ENCODE data around the gene RNF121. TPM values are rescaled to one million over a fixed set of nuclear protein-coding genes. Genes with fewer than 3 reads are reported as not detected.

RNF121 gene
- total and polyA plus RNA-seq, 2 donors (not counting 1 experiment from before 2014, with no cell fraction given), result 31.7 to 56.0 TPM

DNA sequence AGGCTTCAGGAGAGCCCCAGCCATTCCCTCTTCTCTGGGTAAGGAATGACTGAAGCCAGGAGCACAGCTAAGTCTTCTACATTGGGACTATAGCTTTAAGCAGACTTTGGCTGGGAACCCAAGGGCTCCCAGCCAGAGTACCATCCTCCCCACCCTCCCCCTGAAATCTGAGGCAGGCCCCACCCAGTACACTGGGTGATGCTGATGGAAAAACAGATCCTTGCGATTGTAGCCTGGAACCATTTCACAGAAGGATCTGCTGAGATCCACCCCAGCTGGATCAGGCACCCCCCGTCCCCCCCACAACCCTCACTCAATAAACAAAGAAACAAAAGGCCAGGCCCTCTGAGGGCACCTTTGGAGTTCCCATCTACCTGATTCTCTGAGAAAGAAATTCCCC, 109.6 kb downstream of the RNF121 start:
- POLR2A ChIA-PET, result no interaction called here
- H2AFZ ChIP-seq (ENCODE audit: insufficient read depth, low read depth, low read length, poor library complexity, severe bottlenecking), result no peak overlapping the region
- no peaks in the 10 kb centered on the region for H3K27me3 Mint-ChIP-seq
- H3K9me3 Mint-ChIP-seq (ENCODE audit: insufficient read depth), result no peaks in the 10 kb centered on the region
- peak overlapping the region; percentile 90 for H3K4me2 ChIP-seq (replicated peaks; ENCODE audit: low read depth, low read length, poor library complexity, severe bottlenecking)
- H4K20me1 ChIP-seq (ENCODE audit: control insufficient read depth, insufficient read depth, low read length, poor library complexity, severe bottlenecking), result peaks cover 24% of the 10 kb centered on the region
- H3K4me1 ChIP-seq (ENCODE audit: control insufficient read depth in 2 of 2, insufficient read depth in 2 of 2, low read length in 2 of 2), result peaks cover 45 to 54% of the 10 kb centered on the region in 2 donors
- CTCF ChIA-PET, result interaction anchor here (0.7 to 8.5 kb wide), 7 partner anchors 10 to 107 kb away, joined by 3 to 117 read pairs (median 5); no protein-coding TSS in a partner anchor
- intact Hi-C loops (cut with micrococcal nuclease), result no loop called here
- H3K27me3 ChIP-seq (replicated peaks in 1 of 4; ENCODE audit: control extremely low read depth in 1 of 4, control insufficient read depth in 3 of 4, insufficient read depth in 4 of 4, low read length in 3 of 4), result no peaks in the 10 kb centered on the region
- H3K27ac Mint-ChIP-seq, result no peak overlapping the region
- WGBS (ENCODE audit: insufficient coverage), result 50% methylated on average over 2 of the region's 2 CpGs
- DNase-seq, result no peak
- H3K9me3 ChIP-seq (ENCODE audit: control extremely low read depth in 1 of 3, control insufficient read depth in 2 of 3, insufficient read depth in 1 of 3, low read length in 2 of 3), result no peaks in the 10 kb centered on the region
- H3K4me3 Mint-ChIP-seq, result no peak overlapping the region
- no peak for TF ChIP-seq EZH2 (IDR thresholded peaks at IDR 0.05; ENCODE audit: borderline replicate concordance, insufficient read depth, low read depth, low read length, poor library complexity, severe bottlenecking)
- TF ChIP-seq, protein P1, sequence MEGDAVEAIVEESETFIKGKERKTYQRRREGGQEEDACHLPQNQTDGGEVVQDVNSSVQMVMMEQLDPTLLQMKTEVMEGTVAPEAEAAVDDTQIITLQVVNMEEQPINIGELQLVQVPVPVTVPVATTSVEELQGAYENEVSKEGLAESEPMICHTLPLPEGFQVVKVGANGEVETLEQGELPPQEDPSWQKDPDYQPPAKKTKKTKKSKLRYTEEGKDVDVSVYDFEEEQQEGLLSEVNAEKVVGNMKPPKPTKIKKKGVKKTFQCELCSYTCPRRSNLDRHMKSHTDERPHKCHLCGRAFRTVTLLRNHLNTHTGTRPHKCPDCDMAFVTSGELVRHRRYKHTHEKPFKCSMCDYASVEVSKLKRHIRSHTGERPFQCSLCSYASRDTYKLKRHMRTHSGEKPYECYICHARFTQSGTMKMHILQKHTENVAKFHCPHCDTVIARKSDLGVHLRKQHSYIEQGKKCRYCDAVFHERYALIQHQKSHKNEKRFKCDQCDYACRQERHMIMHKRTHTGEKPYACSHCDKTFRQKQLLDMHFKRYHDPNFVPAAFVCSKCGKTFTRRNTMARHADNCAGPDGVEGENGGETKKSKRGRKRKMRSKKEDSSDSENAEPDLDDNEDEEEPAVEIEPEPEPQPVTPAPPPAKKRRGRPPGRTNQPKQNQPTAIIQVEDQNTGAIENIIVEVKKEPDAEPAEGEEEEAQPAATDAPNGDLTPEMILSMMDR (IDR thresholded peaks at IDR 0.05), result no peak
- no peak for ATAC-seq (ENCODE audit: low read depth)
- peaks cover 36% of the 10 kb centered on the region for H3K4me1 Mint-ChIP-seq
- peak overlapping the region in 3 of 5 experiments; percentile 83 to 86 (median 83) for H3K4me3 ChIP-seq (ENCODE audit: control extremely low read depth in 1 of 5, extremely low read depth in 1 of 5, insufficient read depth in 1 of 5, low read depth in 2 of 5, low read length in 4 of 5)
- peaks cover 100% of the 10 kb centered on the region for H3K79me2 ChIP-seq (ENCODE audit: control insufficient read depth, insufficient read depth, low read length)
- H3K9ac ChIP-seq (ENCODE audit: low read length), result peak overlapping the region; percentile 94
- H3K36me3 ChIP-seq (replicated peaks in 1 of 2; ENCODE audit: control extremely low read depth in 1 of 2, control insufficient read depth in 1 of 2, extremely low read depth in 1 of 2, insufficient read depth in 2 of 2, low read length in 1 of 2), result peaks cover 3 to 29% of the 10 kb centered on the region in 2 experiments
- peak overlapping the region; percentile 11 to 92 for H3K27ac ChIP-seq (ENCODE audit: low read length in 2 of 2)

DNA sequence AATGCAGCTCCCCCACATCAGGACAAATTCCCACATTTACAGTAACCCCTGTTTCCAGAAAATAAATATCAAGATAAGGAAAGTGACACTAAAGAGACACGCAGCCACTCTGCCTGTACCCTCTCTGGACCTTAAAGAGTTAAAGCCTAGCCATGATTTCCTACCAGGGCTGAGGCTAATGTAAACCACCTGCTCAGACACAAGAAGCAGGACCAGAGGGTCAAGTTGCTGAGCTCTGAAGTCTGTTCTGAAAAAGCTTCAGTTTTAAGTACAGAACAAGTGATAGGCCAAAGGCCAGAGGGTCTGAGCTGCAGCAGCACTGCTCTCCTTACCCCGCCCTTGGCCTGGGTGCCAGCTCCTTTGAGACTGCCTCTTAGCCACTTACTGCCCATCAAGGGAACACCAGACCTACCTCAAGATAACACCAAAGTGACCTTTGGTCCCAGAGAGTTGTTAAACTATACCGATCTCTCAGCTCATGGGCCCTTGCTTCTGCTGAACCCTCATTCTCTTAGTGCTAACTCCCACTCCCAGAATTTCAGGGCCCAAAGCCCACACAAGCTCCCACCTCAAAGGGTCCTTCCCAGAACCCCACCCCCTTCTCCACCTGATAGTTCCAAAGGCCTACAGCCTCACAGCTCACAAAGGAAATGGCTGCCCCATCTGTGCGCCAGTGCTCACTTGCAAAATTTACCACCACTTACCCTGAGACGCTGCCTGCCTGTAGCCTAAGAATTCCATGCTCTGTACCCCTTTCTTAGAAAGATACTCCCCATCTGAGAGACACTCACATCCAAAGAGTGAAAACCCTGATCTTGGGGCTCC, 110.4 kb downstream of the RNF121 start:
- Mint-ChIP-seq H3K9me3 (ENCODE audit: insufficient read depth) (no peaks in the 10 kb centered on the region), H3K4me3 (no peak overlapping the region), H3K27me3 (no peaks in the 10 kb centered on the region), H3K27ac (no peak overlapping the region), H3K4me1 (peaks cover 36% of the 10 kb centered on the region)
- no peak for TF ChIP-seq EZH2 (IDR thresholded peaks at IDR 0.05; ENCODE audit: borderline replicate concordance, insufficient read depth, low read depth, low read length, poor library complexity, severe bottlenecking)
- TF ChIP-seq, protein P1 (IDR thresholded peaks at IDR 0.05), result no peak
- intact Hi-C loops (cut with micrococcal nuclease), result no loop called here
- Histone ChIP-seq H3K4me3 (ENCODE audit: control extremely low read depth in 1 of 5, extremely low read depth in 1 of 5, insufficient read depth in 1 of 5, low read depth in 2 of 5, low read length in 4 of 5) (peak overlapping the region; percentile 72 to 86 (median 83)), H3K27me3 (replicated peaks in 1 of 4; ENCODE audit: control extremely low read depth in 1 of 4, control insufficient read depth in 3 of 4, insufficient read depth in 4 of 4, low read length in 3 of 4) (no peaks in the 10 kb centered on the region), H3K9ac (ENCODE audit: low read length) (peak overlapping the region; percentile 94), H3K27ac (ENCODE audit: low read length in 2 of 2) (peak overlapping the region; percentile 72 to 92), H3K9me3 (ENCODE audit: control extremely low read depth in 1 of 3, control insufficient read depth in 2 of 3, insufficient read depth in 1 of 3, low read length in 2 of 3) (no peaks in the 10 kb centered on the region), H3K4me2 (replicated peaks; ENCODE audit: low read depth, low read length, poor library complexity, severe bottlenecking) (peak overlapping the region; percentile 90), H2AFZ (ENCODE audit: insufficient read depth, low read depth, low read length, poor library complexity, severe bottlenecking) (peak overlapping the region; percentile 98), H3K36me3 (replicated peaks in 1 of 2; ENCODE audit: control extremely low read depth in 1 of 2, control insufficient read depth in 1 of 2, extremely low read depth in 1 of 2, insufficient read depth in 2 of 2, low read length in 1 of 2) (peaks cover 3 to 22% of the 10 kb centered on the region in 2 experiments), H3K79me2 (ENCODE audit: control insufficient read depth, insufficient read depth, low read length) (peaks cover 100% of the 10 kb centered on the region), H4K20me1 (ENCODE audit: control insufficient read depth, insufficient read depth, low read length, poor library complexity, severe bottlenecking) (peaks cover 24% of the 10 kb centered on the region), H3K4me1 (ENCODE audit: control insufficient read depth in 2 of 2, insufficient read depth in 2 of 2, low read length in 2 of 2) (peaks cover 45 to 54% of the 10 kb centered on the region in 2 donors)
- ATAC-seq (ENCODE audit: low read depth) (no peak), DNase-seq (no peak)
- CTCF ChIA-PET, result interaction anchor here (0.7 to 8.5 kb wide), 11 partner anchors 12 to 392 kb away, joined by 3 to 117 read pairs (median 5); partner anchors contain the start of genes RNF121 and XNDC1N
- 44% methylated on average over 5 of the region's 5 CpGs for WGBS (ENCODE audit: insufficient coverage)
- POLR2A ChIA-PET, result interaction anchor here (0.6 to 1.6 kb wide), 5 partner anchors 11 to 192 kb away, joined by 3 to 8 read pairs (median 6); partner anchors contain the start of gene ANAPC15
